Neuronal stem cell (in vitro differentiated cells): ENCODE data around the gene FRMD6.
A peak's percentile ranks its signal among the peaks of the same experiment; 100 is the strongest.

ENCODE experiments used
- DNase-seq: peaks from one replicate; pipeline ENCODE4 v3.0.0-alpha.2; 2013; ENCODE audit warnings: low spot score
- H2AFZ ChIP-seq: one replicate; pipeline ENCODE4 v1.6.1; 2013; ENCODE audit warnings: mild to moderate bottlenecking, low read length, inconsistent platforms
- H2AK5ac ChIP-seq: 2 replicates; pipeline ENCODE4 v1.6.1; 2013; ENCODE audit warnings: low read depth, mild to moderate bottlenecking, inconsistent platforms, low read length, moderate library complexity, mixed read lengths
- H2BK120ac ChIP-seq: 2 replicates; pipeline ENCODE4 v1.6.1; 2013; ENCODE audit warnings: low read depth, mild to moderate bottlenecking, inconsistent platforms, low read length, moderate library complexity, mixed read lengths
- H2BK12ac ChIP-seq: one replicate; pipeline ENCODE4 v1.6.1; 2013; ENCODE audit warnings: low read length, inconsistent platforms
- H2BK15ac ChIP-seq: 2 replicates; pipeline ENCODE4 v1.6.1; 2013; ENCODE audit warnings: mild to moderate bottlenecking, low read length, inconsistent platforms, mixed read lengths
- H2BK5ac ChIP-seq: one replicate; pipeline ENCODE4 v1.6.1; 2013; ENCODE audit warnings: inconsistent platforms, mild to moderate bottlenecking, low read length, moderate library complexity
- H3K14ac ChIP-seq: one replicate; pipeline ENCODE4 v1.6.1; 2013; ENCODE audit warnings: low read length, inconsistent platforms
- H3K18ac ChIP-seq: 2 replicates; pipeline ENCODE4 v1.6.1; 2013; ENCODE audit warnings: low read length, inconsistent platforms
- H3K23ac ChIP-seq: 2 replicates; pipeline ENCODE4 v1.6.1; 2013; ENCODE audit warnings: low read depth, mild to moderate bottlenecking, mixed read lengths, low read length, inconsistent platforms; ENCODE audit not compliant: poor library complexity
- H3K27ac ChIP-seq: replicated peaks from 3 replicates; pipeline ENCODE4 v1.5.1; 2013; ENCODE audit warnings: low read length, inconsistent platforms
- H3K27me3 ChIP-seq, 3 experiments: 2 replicates each; pipeline ENCODE4 v1.6.1; 2013; ENCODE audit warnings: low read length in 3 of 3, mild to moderate bottlenecking in 2 of 3, inconsistent platforms in 1 of 3, low read depth in 1 of 3, mixed read lengths in 1 of 3, moderate library complexity in 1 of 3; ENCODE audit not compliant: control insufficient read depth in 3 of 3, insufficient read depth in 3 of 3
- H3K36me3 ChIP-seq, 2 donors: replicated peaks in 1 of 2; 2 replicates each; pipeline ENCODE4 v1.6.1; 2013; ENCODE audit warnings: low read length in 2 of 2; ENCODE audit not compliant: control insufficient read depth in 2 of 2, insufficient read depth in 2 of 2
- H3K4ac ChIP-seq: 2 replicates; pipeline ENCODE4 v1.6.1; 2013; ENCODE audit warnings: inconsistent platforms, mild to moderate bottlenecking, low read length, moderate library complexity
- H3K4me1 ChIP-seq, 2 donors: 1 replicate in 1 of 2; 2 replicates in 1 of 2; pipeline ENCODE4 v1.6.1; 2013; ENCODE audit warnings: low read length in 2 of 2, low read depth in 1 of 2; ENCODE audit not compliant: control insufficient read depth in 2 of 2, insufficient read depth in 1 of 2
- H3K4me2 ChIP-seq: one replicate; pipeline ENCODE4 v1.6.1; 2013; ENCODE audit warnings: mild to moderate bottlenecking, low read length, inconsistent platforms; ENCODE audit not compliant: insufficient read depth, poor library complexity, severe bottlenecking
- H3K4me3 ChIP-seq, 2 donors: 2 replicates each; pipeline ENCODE4 v1.5.1; 2013; ENCODE audit warnings: low read length in 2 of 2, mild to moderate bottlenecking in 2 of 2, inconsistent platforms in 1 of 2, moderate library complexity in 1 of 2
- H3K79me1 ChIP-seq: one replicate; pipeline ENCODE4 v1.6.1; 2013; ENCODE audit warnings: low read depth, mild to moderate bottlenecking, inconsistent platforms, low read length, moderate library complexity
- H3K9ac ChIP-seq: one replicate; pipeline ENCODE4 v1.6.1; 2013; ENCODE audit warnings: mild to moderate bottlenecking, low read depth, low read length, inconsistent platforms; ENCODE audit not compliant: poor library complexity
- H3K9me3 ChIP-seq, 2 donors: replicated peaks in 1 of 2; 2 replicates each; pipeline versions ENCODE3 to v1.6.1; 2013; ENCODE audit warnings: low read length in 2 of 2, mild to moderate bottlenecking in 2 of 2, inconsistent platforms in 1 of 2, low read depth in 1 of 2, mixed read lengths in 1 of 2, moderate library complexity in 1 of 2; ENCODE audit not compliant: control insufficient read depth in 2 of 2, insufficient read depth in 1 of 2
- H4K8ac ChIP-seq: one replicate; pipeline ENCODE4 v1.6.1; 2013; ENCODE audit warnings: low read depth, mild to moderate bottlenecking, inconsistent platforms, low read length, moderate library complexity
- H4K91ac ChIP-seq: one replicate; pipeline ENCODE4 v1.6.1; 2013; ENCODE audit warnings: low read length, low read depth, mild to moderate bottlenecking, inconsistent platforms; ENCODE audit not compliant: poor library complexity
- WGBS, 2 donors: extraction: QIAGEN DNeasy Blood & Tissue Kit; methylation state at CpG; one replicate each; pipeline ENCODE4 v1.1.7; 2013; ENCODE audit warnings: missing lambda C conversion rate in 2 of 2, mixed read lengths in 1 of 2; ENCODE audit not compliant: insufficient read length in 2 of 2, insufficient replicate concordance in 1 of 2; ENCODE audit errors: extremely low coverage in 2 of 2; 5-methylcytosine and 5-hydroxymethylcytosine counted together

Gene FRMD6

DNA sequence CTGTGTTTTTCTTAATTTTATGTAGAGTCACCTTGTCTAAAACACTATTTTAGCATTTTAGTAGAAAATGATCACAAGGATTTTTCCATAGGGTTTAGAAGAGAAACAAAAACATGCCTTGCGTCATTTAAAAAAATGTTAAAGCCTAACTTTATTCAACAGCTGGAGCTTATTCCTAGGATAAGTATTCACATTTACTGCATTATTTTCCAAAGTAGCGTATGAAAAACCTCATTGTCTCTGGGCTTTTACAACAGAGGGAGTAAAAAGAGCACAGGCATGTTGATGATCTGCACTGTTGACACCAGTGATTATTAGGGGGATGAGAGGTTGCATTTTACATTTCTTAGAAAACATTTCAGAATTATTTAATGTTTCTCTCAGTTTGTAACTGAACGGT is 66.1 kb downstream of the FRMD6 start:
- H3K4me1 ChIP-seq, result peaks cover 17 to 31% of the 10 kb centered on the region in 2 donors
- no peak overlapping the region for H4K8ac ChIP-seq
- H2BK12ac ChIP-seq, result no peak overlapping the region
- no peak overlapping the region for H2AK5ac ChIP-seq
- no peak overlapping the region for H4K91ac ChIP-seq
- H3K4me2 ChIP-seq, result no peak overlapping the region
- no peak for DNase-seq
- no peak overlapping the region for H3K9ac ChIP-seq
- no peak overlapping the region for H2BK120ac ChIP-seq
- H3K18ac ChIP-seq, result no peak overlapping the region
- H2BK15ac ChIP-seq, result no peak overlapping the region
- H3K27ac ChIP-seq, result no peak overlapping the region
- no peak overlapping the region for H3K14ac ChIP-seq
- no peak overlapping the region for H2BK5ac ChIP-seq
- H3K23ac ChIP-seq, result no peak overlapping the region
- no CpG with 5 or more reads among the region's 3 CpGs for WGBS, 2 donors
- H3K9me3 ChIP-seq, result no peaks in the 10 kb centered on the region
- no peak overlapping the region for H3K4ac ChIP-seq
- H3K79me1 ChIP-seq, result no peaks in the 10 kb centered on the region
- no peak overlapping the region for H2AFZ ChIP-seq
- H3K4me3 ChIP-seq, result no peak overlapping the region
- peaks cover 12 to 29% of the 10 kb centered on the region in 2 donors for H3K36me3 ChIP-seq
- H3K27me3 ChIP-seq, result no peaks in the 10 kb centered on the region

DNA sequence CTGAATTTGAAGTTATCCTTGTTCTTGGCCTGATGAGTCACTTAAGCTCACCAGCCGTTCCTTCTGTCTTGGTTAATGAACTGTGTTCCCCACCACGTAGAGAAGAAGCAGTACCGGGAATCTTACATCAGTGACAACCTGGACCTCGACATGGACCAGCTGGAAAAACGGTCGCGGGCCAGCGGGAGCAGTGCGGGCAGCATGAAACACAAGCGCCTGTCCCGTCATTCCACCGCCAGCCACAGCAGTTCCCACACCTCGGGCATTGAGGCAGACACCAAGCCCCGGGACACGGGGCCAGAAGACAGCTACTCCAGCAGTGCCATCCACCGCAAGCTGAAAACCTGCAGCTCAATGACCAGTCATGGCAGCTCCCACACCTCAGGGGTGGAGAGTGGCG is 68.2 kb downstream of the FRMD6 start:
- no peak overlapping the region for H3K4ac ChIP-seq
- no peak overlapping the region for H3K4me3 ChIP-seq
- H3K27me3 ChIP-seq, result no peaks in the 10 kb centered on the region
- H3K9me3 ChIP-seq, result no peaks in the 10 kb centered on the region
- no peak overlapping the region for H4K8ac ChIP-seq
- H3K18ac ChIP-seq, result no peak overlapping the region
- H3K4me1 ChIP-seq, result peaks cover 17 to 31% of the 10 kb centered on the region in 2 donors
- no peak overlapping the region for H2AFZ ChIP-seq
- no peak overlapping the region for H2AK5ac ChIP-seq
- H3K23ac ChIP-seq, result peak overlapping the region; percentile 77
- peaks cover 15 to 37% of the 10 kb centered on the region in 2 donors for H3K36me3 ChIP-seq
- DNase-seq, result no peak
- no peak overlapping the region for H2BK5ac ChIP-seq
- no peak overlapping the region for H3K9ac ChIP-seq
- H3K79me1 ChIP-seq, result no peaks in the 10 kb centered on the region
- peak overlapping the region; percentile 11 for H2BK120ac ChIP-seq
- H3K4me2 ChIP-seq, result no peak overlapping the region
- no peak overlapping the region for H3K27ac ChIP-seq
- no peak overlapping the region for H3K14ac ChIP-seq
- no peak overlapping the region for H2BK15ac ChIP-seq
- no CpG with 5 or more reads among the region's 17 CpGs for WGBS, 2 donors
- no peak overlapping the region for H4K91ac ChIP-seq
- H2BK12ac ChIP-seq, result no peak overlapping the region

DNA sequence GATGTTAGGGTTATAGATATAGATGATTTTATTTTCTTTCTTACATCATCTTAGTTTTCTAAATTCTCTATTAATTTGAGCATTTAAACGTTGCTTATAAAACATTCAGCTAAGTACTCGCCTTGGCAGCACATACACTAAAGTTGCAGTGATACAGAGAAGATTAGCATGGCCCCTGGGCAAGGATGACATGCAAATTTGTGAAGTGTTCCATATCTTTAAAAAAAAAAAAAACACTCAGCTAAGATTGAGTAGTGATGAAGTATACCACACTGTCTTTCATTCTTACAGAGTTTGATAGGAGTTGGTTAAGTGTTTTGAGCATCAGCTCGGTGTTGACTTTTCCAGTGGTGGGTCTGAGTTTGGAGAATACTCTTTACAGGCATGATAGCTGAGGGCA is 72.3 kb downstream of the FRMD6 start:
- Histone ChIP-seq H3K23ac (no peak overlapping the region), H3K4me2 (no peak overlapping the region), H3K14ac (no peak overlapping the region), H3K4me3 (no peak overlapping the region), H3K27me3 (no peaks in the 10 kb centered on the region), H3K36me3 (peaks cover 21 to 72% of the 10 kb centered on the region in 2 donors), H3K9ac (no peak overlapping the region), H4K91ac (no peak overlapping the region), H3K27ac (no peak overlapping the region), H3K18ac (no peak overlapping the region), H2AFZ (no peak overlapping the region), H3K9me3 (no peaks in the 10 kb centered on the region), H2BK15ac (no peak overlapping the region), H2AK5ac (no peak overlapping the region), H4K8ac (no peak overlapping the region), H2BK120ac (no peak overlapping the region), H3K4ac (no peak overlapping the region), H2BK12ac (no peak overlapping the region), H3K79me1 (no peaks in the 10 kb centered on the region), H3K4me1 (peaks cover 0 to 2% of the 10 kb centered on the region in 2 donors), H2BK5ac (no peak overlapping the region)
- no peak for DNase-seq
- no CpG with 5 or more reads among the region's 3 CpGs for WGBS, 2 donors

DNA sequence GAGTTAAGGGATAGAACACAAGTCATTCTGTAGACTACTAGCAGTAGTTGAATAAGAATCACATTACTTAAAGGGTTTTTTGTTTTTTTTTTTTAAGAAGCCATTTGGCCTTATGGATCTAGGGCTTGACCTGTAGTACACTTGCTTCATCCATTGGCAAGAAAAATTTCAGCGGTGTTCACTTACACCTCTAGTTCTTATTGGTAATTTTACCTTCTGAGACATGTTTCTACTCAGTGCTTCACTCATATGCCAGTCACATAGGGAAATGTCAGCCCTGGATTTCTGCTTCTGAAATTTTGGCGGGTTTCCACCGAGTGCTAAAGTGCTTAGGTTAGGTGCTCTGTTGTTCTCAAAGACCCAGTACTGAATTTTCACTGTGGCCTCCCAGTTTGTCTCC is 72.9 kb downstream of the FRMD6 start:
- WGBS, 2 donors, result no CpG with 5 or more reads among the region's 3 CpGs
- Histone ChIP-seq H3K79me1 (no peaks in the 10 kb centered on the region), H2AK5ac (no peak overlapping the region), H3K4ac (no peak overlapping the region), H3K9me3 (no peaks in the 10 kb centered on the region), H2BK15ac (no peak overlapping the region), H3K36me3 (peaks cover 21 to 73% of the 10 kb centered on the region in 2 donors), H3K23ac (no peak overlapping the region), H2BK12ac (no peak overlapping the region), H3K18ac (no peak overlapping the region), H4K91ac (no peak overlapping the region), H3K4me2 (no peak overlapping the region), H3K4me3 (no peak overlapping the region), H2BK5ac (no peak overlapping the region), H3K9ac (no peak overlapping the region), H3K27ac (no peak overlapping the region), H3K14ac (no peak overlapping the region), H2BK120ac (no peak overlapping the region), H4K8ac (no peak overlapping the region), H2AFZ (no peak overlapping the region), H3K27me3 (no peaks in the 10 kb centered on the region), H3K4me1 (no peaks in the 10 kb centered on the region)
- DNase-seq, result no peak
